ENCODE data around the gene SLC6A8. TPM values are rescaled to one million over a fixed set of nuclear protein-coding genes. Genes with fewer than 3 reads are reported as not detected.
A peak's percentile ranks its signal among the peaks of the same experiment; 100 is the strongest.
"Not testable (repeated sequence)": the region's sequence is repeated elsewhere in the genome, so short reads cannot be mapped to it uniquely, and the experiment has no call there.

The SLC6A8 gene
- total and polyA plus RNA-seq, 2 of the 4 experiments (the other 2 are of a cell fraction), result 7.2 to 25.5 TPM

GRCh38 chrX:153744210-153745066 is 56.7 kb downstream of the SLC6A8 start:
- Histone ChIP-seq H4K91ac (ENCODE audit: insufficient read depth, low read depth, low read length) (no peak overlapping the region), H2AFZ (replicated peaks; ENCODE audit: low read length, poor library complexity) (no peak overlapping the region), H3K36me3 (ENCODE audit: control insufficient read depth, insufficient read depth, low read length) (0 out of 2 replicates have a peak, but pooled peaks cover 2% of the 10 kb centered on the region), H4K5ac (ENCODE audit: low read depth, low read length) (no peak overlapping the region), H2AK9ac (replicated peaks; ENCODE audit: low read depth, low read length, poor library complexity) (no peak overlapping the region), H2BK15ac (ENCODE audit: low read depth, low read length) (no peak overlapping the region), H2AK5ac (ENCODE audit: low read depth, low read length) (no peak overlapping the region), H3K18ac (ENCODE audit: low read depth, low read length) (no peak overlapping the region), H2BK5ac (ENCODE audit: low read depth, low read length, poor library complexity, severe bottlenecking) (no peak overlapping the region), H3K27ac (ENCODE audit: insufficient read depth, low read length) (no peak overlapping the region), H3K9me1 (ENCODE audit: insufficient read depth, low read length) (no peaks in the 10 kb centered on the region), H3K23ac (ENCODE audit: low read depth, low read length) (no peak overlapping the region), H3K4ac (ENCODE audit: low read depth, low read length) (no peak overlapping the region), H3K56ac (ENCODE audit: extremely low read depth, insufficient read depth, low read length) (no peak overlapping the region), H4K8ac (ENCODE audit: low read depth in 2 of 2, low read length in 2 of 2) (no peak overlapping the region), H3K4me3 (ENCODE audit: insufficient read depth, low read depth, low read length) (no peak overlapping the region), H3K9ac (ENCODE audit: low read depth, low read length) (no peak overlapping the region), H3K4me2 (ENCODE audit: low read depth, low read length) (no peak overlapping the region), H4K20me1 (ENCODE audit: insufficient read depth, low read length) (no peaks in the 10 kb centered on the region), H3K27me3 (ENCODE audit: control insufficient read depth, insufficient read depth, low read length) (no peaks in the 10 kb centered on the region), H3K79me1 (ENCODE audit: low read depth in 1 of 2, low read length in 2 of 2) (no peaks in the 10 kb centered on the region), H3K9me3 (ENCODE audit: control insufficient read depth, insufficient read depth, low read length) (no peaks in the 10 kb centered on the region; the same call in 1 of the 2 replicates), H3K14ac (replicated peaks; ENCODE audit: low read depth, low read length) (no peak overlapping the region), H2BK20ac (ENCODE audit: low read depth, low read length) (no peak overlapping the region), H2BK120ac (ENCODE audit: low read depth, low read length) (no peak overlapping the region), H3K4me1 (ENCODE audit: control insufficient read depth, insufficient read depth, low read length) (peaks cover 3% of the 10 kb centered on the region; the same call in 1 of the 2 replicates)
- ATAC-seq (ENCODE audit: low read depth) (no peak), DNase-seq (no peak)
- WGBS, 2 experiments (ENCODE audit: extremely low coverage in 2 of 2, insufficient read length in 1 of 2), result 45% methylated on average over 6 of the region's 38 CpGs; no CpG with 5 or more reads in 1 of the 2 experiments
- BruUV-seq (replicated peaks), result no TSS peak
- CTCF ChIA-PET, result no interaction called here
- intact Hi-C loops (cut with micrococcal nuclease), result no loop called here
- POLR2A ChIA-PET (ENCODE audit: unreplicated experiment), result no interaction called here
- in situ Hi-C loops (cut with MboI; ENCODE audit: low sequenced_read_pairs), result no loop called here
- no peak for TF ChIP-seq NFE2L2 (IDR thresholded peaks at IDR 0.05; ENCODE audit: low read depth, low read length)
- TF ChIP-seq CHD1 (IDR thresholded peaks at IDR 0.05; ENCODE audit: low read depth, low read length), result no peak
- no peak for TF ChIP-seq RAD21 (IDR thresholded peaks at IDR 0.05; ENCODE audit: low read length)
- TF ChIP-seq MAZ (IDR thresholded peaks at IDR 0.05; ENCODE audit: borderline replicate concordance, low read depth, low read length), result no peak
- TF ChIP-seq CTCF (conservative IDR thresholded peaks at IDR 0.05; ENCODE audit: low read depth, low read length), result peak; percentile 25
- TF ChIP-seq BHLHE40 (IDR thresholded peaks at IDR 0.05; ENCODE audit: low read depth, low read length), result no peak
- dilution Hi-C loops (cut with HindIII; ENCODE audit: low sequenced_read_pairs, unreplicated experiment), result no loop called here

DNA sequence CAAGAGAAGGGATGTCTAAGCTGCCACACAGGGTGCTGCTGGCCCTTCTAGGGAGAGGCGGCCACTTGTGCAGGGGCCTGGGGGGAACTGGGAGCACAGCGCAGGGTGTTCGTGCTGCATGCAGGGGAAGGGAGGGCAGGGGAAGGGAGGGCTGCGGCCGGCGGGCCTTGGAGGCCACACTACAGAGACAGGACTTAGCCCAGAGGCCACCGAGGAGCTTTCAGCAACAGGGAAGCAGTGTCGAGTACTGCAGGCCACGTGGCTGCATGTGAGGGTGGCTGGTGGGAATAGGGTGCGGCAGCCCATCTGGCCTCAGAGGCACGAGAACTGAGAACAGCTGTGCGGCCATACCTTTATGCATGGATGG is 57.3 kb downstream of the SLC6A8 start:
- H2AK5ac ChIP-seq (ENCODE audit: low read depth, low read length); ATAC-seq (ENCODE audit: low read depth); H3K27me3 ChIP-seq (ENCODE audit: control insufficient read depth, insufficient read depth, low read length); in situ Hi-C loops (cut with MboI; ENCODE audit: low sequenced_read_pairs); H3K4me3 ChIP-seq (ENCODE audit: insufficient read depth, low read depth, low read length); H3K4ac ChIP-seq (ENCODE audit: low read depth, low read length); H3K9me1 ChIP-seq (ENCODE audit: insufficient read depth, low read length); H4K8ac ChIP-seq (ENCODE audit: low read depth in 2 of 2, low read length in 2 of 2); H3K9me3 ChIP-seq (ENCODE audit: control insufficient read depth, insufficient read depth, low read length); H4K91ac ChIP-seq (ENCODE audit: insufficient read depth, low read depth, low read length); H3K4me2 ChIP-seq (ENCODE audit: low read depth, low read length); H4K20me1 ChIP-seq (ENCODE audit: insufficient read depth, low read length); H2AK9ac ChIP-seq (replicated peaks; ENCODE audit: low read depth, low read length, poor library complexity); H3K56ac ChIP-seq (ENCODE audit: extremely low read depth, insufficient read depth, low read length); DNase-seq; dilution Hi-C loops (cut with HindIII; ENCODE audit: low sequenced_read_pairs, unreplicated experiment); H2AFZ ChIP-seq (replicated peaks; ENCODE audit: low read length, poor library complexity); BruUV-seq (replicated peaks); H3K4me1 ChIP-seq (ENCODE audit: control insufficient read depth, insufficient read depth, low read length); H3K14ac ChIP-seq (replicated peaks; ENCODE audit: low read depth, low read length); H2BK15ac ChIP-seq (ENCODE audit: low read depth, low read length); H3K27ac ChIP-seq (ENCODE audit: insufficient read depth, low read length); H2BK5ac ChIP-seq (ENCODE audit: low read depth, low read length, poor library complexity, severe bottlenecking); intact Hi-C loops (cut with micrococcal nuclease); H3K23ac ChIP-seq (ENCODE audit: low read depth, low read length); POLR2A ChIA-PET (ENCODE audit: unreplicated experiment); H3K36me3 ChIP-seq (ENCODE audit: control insufficient read depth, insufficient read depth, low read length); H2BK120ac ChIP-seq (ENCODE audit: low read depth, low read length); H4K5ac ChIP-seq (ENCODE audit: low read depth, low read length); H3K18ac ChIP-seq (ENCODE audit: low read depth, low read length); H3K9ac ChIP-seq (ENCODE audit: low read depth, low read length); H2BK20ac ChIP-seq (ENCODE audit: low read depth, low read length); H3K79me1 ChIP-seq (ENCODE audit: low read depth in 1 of 2, low read length in 2 of 2): not testable (repeated sequence)
- 85% methylated on average over 4 of the region's 12 CpGs; no CpG with 5 or more reads in 1 of the 2 experiments for WGBS, 2 experiments (ENCODE audit: extremely low coverage in 2 of 2, insufficient read length in 1 of 2)
- CTCF ChIA-PET, result interaction anchor here (0.6 kb wide), 1 partner anchor 35 kb away, joined by 5 read pairs; no protein-coding TSS in a partner anchor
